Naive thymus-derived CD4-positive, alpha-beta T cell (primary cell): ENCODE results near the gene PRKRIP1. TPM values are rescaled to one million over a fixed set of nuclear protein-coding genes. Genes with fewer than 3 reads are reported as not detected.
"Not testable (repeated sequence)": the region's sequence is repeated elsewhere in the genome, so short reads cannot be mapped to it uniquely, and the experiment has no call there.

Experiments
- ATAC-seq: fragments of 150-1000 bp; cut with Tn5 transposase; 2 replicates; pipeline ENCODE4 v1.10.0; 2021; ENCODE audit warnings: mild to moderate bottlenecking, moderate library complexity
- CTCF ChIA-PET: fragments of 350-600 bp; sonication (Branson Sonifier 250); formaldehyde crosslinking; loops from one replicate; lab custom pipeline; 2021; ENCODE audit warnings: antibody characterized with exemption; lab: Charles Lee
- POLR2A ChIA-PET: fragments of 350-600 bp; sonication (Branson Sonifier 250); formaldehyde crosslinking; loops from one replicate; lab custom pipeline; 2021; ENCODE audit warnings: antibody characterized with exemption, inconsistent platforms; lab: Charles Lee
- DNase-seq, 9 donors: peaks; one replicate each; pipeline versions ENCODE4 v3.0.0 to v3.0.0-alpha.2; 2020 to 2022; ENCODE audit warnings: mixed read lengths in 1 of 9
- H3K27ac ChIP-seq: one replicate; pipeline ENCODE4 v1.7.0; 2013; ENCODE audit warnings: mild to moderate bottlenecking, low read depth, low read length, moderate library complexity
- H3K27me3 ChIP-seq, 2 donors: one replicate each; pipeline ENCODE4 v1.7.0; 2013; ENCODE audit warnings: low read length in 2 of 2, mild to moderate bottlenecking in 2 of 2, moderate library complexity in 2 of 2; ENCODE audit not compliant: control insufficient read depth in 2 of 2, insufficient read depth in 2 of 2
- H3K36me3 ChIP-seq, 3 experiments: 1 replicate in 2 of 3; 2 replicates in 1 of 3; pipeline ENCODE4 v1.7.0; 2013; ENCODE audit warnings: low read length in 3 of 3, mild to moderate bottlenecking in 3 of 3, moderate library complexity in 1 of 3; ENCODE audit not compliant: insufficient read depth in 3 of 3, control insufficient read depth in 2 of 3
- H3K4me1 ChIP-seq, 2 donors: one replicate each; pipeline ENCODE4 v1.7.0; 2013; ENCODE audit warnings: low read length in 2 of 2, mild to moderate bottlenecking in 2 of 2, moderate library complexity in 1 of 2; ENCODE audit not compliant: control insufficient read depth in 2 of 2, insufficient read depth in 2 of 2
- H3K4me3 ChIP-seq: 2 replicates; pipeline ENCODE4 v1.7.0; 2013; ENCODE audit warnings: mild to moderate bottlenecking, low read length
- H3K9me3 ChIP-seq, 3 experiments: 1 replicate in 2 of 3; 2 replicates in 1 of 3; pipeline ENCODE4 v1.7.0; 2013; ENCODE audit warnings: low read length in 3 of 3; ENCODE audit not compliant: control insufficient read depth in 2 of 3
- H3K27ac Mint-ChIP-seq, 9 donors: one replicate each; pipeline ENCODE4 v1.8.0; 2020 to 2022; ENCODE audit warnings: mixed read lengths in 9 of 9, mild to moderate bottlenecking in 8 of 9, moderate library complexity in 5 of 9, inconsistent platforms in 2 of 9
- H3K27me3 Mint-ChIP-seq, 5 donors: one replicate each; pipeline ENCODE4 v1.8.0; 2021 to 2022; ENCODE audit warnings: mixed read lengths in 5 of 5, mild to moderate bottlenecking in 1 of 5
- H3K36me3 Mint-ChIP-seq, 5 donors: one replicate each; pipeline ENCODE4 v1.8.0; 2020 to 2022; ENCODE audit warnings: mixed read lengths in 5 of 5, mild to moderate bottlenecking in 3 of 5, inconsistent platforms in 1 of 5
- H3K4me1 Mint-ChIP-seq, 7 donors: one replicate each; pipeline ENCODE4 v1.8.0; 2020 to 2022; ENCODE audit warnings: mixed read lengths in 7 of 7, mild to moderate bottlenecking in 3 of 7, inconsistent platforms in 1 of 7
- H3K4me3 Mint-ChIP-seq, 10 donors: one replicate each; pipeline ENCODE4 v1.8.0; 2020 to 2022; ENCODE audit warnings: mild to moderate bottlenecking in 10 of 10, mixed read lengths in 10 of 10, moderate library complexity in 6 of 10, inconsistent platforms in 2 of 10
- H3K9me3 Mint-ChIP-seq, 11 donors: one replicate each; pipeline ENCODE4 v1.8.0; 2020 to 2022; ENCODE audit warnings: mixed read lengths in 11 of 11, mild to moderate bottlenecking in 4 of 11, inconsistent platforms in 1 of 11, moderate library complexity in 1 of 11
- intact Hi-C, 2 donors: fragments of 100-400 bp; cut with micrococcal nuclease; formaldehyde crosslinking; loops; one replicate each; pipeline ENCODE4 v1.15.1; 2023
- polyA plus RNA-seq, 2 donors: library from polyadenylated mRNA; unstranded; fragments of 300-500 nt; fragmentation: Illumina TruSeq; gene quantifications; one replicate each; pipeline ENCODE4 v1.2.3, GENCODE V29; 2021
- total RNA-seq, 6 experiments: library from RNA in 5 of 6; stranded (reverse) in 5 of 6; gene quantifications; 1 replicate in 5 of 6; 2 replicates in 1 of 6; pipeline ENCODE4 v1.2.3 and lab custom pipeline; 2021 to 2026

The PRKRIP1 gene
- total and polyA plus RNA-seq, 7 experiments from 2014 or later, result 15.7 to 58.4 (median 39.6) TPM

DNA sequence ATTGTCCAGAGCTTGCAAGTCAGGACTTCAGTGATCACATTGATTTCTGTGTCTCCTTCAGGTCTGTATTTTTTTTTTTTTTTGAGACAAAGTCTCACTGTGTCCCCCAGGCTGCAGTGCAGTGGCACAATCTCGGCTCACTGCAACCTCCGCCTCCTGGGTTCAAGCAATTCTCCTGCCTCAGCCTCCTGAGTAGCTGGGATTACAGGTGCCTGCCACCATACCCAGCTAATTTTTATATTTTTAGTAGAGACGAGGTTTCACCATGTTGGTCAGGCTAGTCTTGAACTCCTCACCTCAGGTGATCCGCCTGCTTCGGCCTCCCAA lies 8.7 kb downstream of the PRKRIP1 start:
- not testable (repeated sequence) for H3K9me3 ChIP-seq, H3K4me1 ChIP-seq, H3K4me3 ChIP-seq, H3K27ac ChIP-seq, DNase-seq, ATAC-seq, H3K9me3 Mint-ChIP-seq, H3K4me3 Mint-ChIP-seq, H3K27me3 ChIP-seq, H3K27me3 Mint-ChIP-seq
- intact Hi-C loops, result loop anchor here (1.0 kb wide), 6 partner anchors 7 to 60 kb away; partner anchors contain the start of genes ORAI2 (in 1 of the 2) and PRKRIP1 (in 1 of the 2)
- H3K36me3 ChIP-seq, result peaks cover 0 to 90% (median 19%) of the 10 kb centered on the region in 3 experiments
- peak overlapping the region in 4 of 9 donors; percentile 8 to 38 (median 17) for H3K27ac Mint-ChIP-seq
- peaks cover 11 to 53% (median 29%) of the 10 kb centered on the region in 5 donors for H3K36me3 Mint-ChIP-seq
- ChIA-PET CTCF (interaction anchor here (0.7 to 4.4 kb wide), 11 partner anchors 9 to 66 kb away, joined by 3 to 28 read pairs (median 4); no protein-coding TSS in a partner anchor), POLR2A (interaction anchor here (0.6 to 25.3 kb wide), 8 partner anchors 8 to 1961 kb away, joined by 3 to 510 read pairs (median 5); partner anchors contain the start of genes ORAI2 and PRKRIP1)
- H3K4me1 Mint-ChIP-seq, result peaks cover 0 to 14% (median 8%) of the 10 kb centered on the region in 7 donors

- no peak overlapping the region for H3K27ac ChIP-seq
- H3K4me1 Mint-ChIP-seq, result peaks cover 0 to 13% (median 11%) of the 10 kb centered on the region in 7 donors
- peaks cover 0 to 4% of the 10 kb centered on the region in 2 donors for H3K4me1 ChIP-seq
- H3K4me3 Mint-ChIP-seq, result no peak overlapping the region
- ChIA-PET POLR2A (interaction anchor here (1.2 to 25.3 kb wide), 2 partner anchors 25 to 42 kb away, joined by 4 to 510 read pairs; partner anchors contain the start of gene ORAI2), CTCF (interaction anchor here (1.2 to 4.4 kb wide), 4 partner anchors 8 to 58 kb away, joined by 3 to 28 read pairs (median 4); no protein-coding TSS in a partner anchor)
- H3K27me3 Mint-ChIP-seq, result no peaks in the 10 kb centered on the region
- H3K36me3 ChIP-seq, result peaks cover 0 to 83% (median 19%) of the 10 kb centered on the region in 3 experiments
- H3K4me3 ChIP-seq, result no peak overlapping the region
- intact Hi-C loops, result no loop called here
- ATAC-seq (no peak), DNase-seq (no peak)
- H3K9me3 ChIP-seq, result no peaks in the 10 kb centered on the region
- H3K36me3 Mint-ChIP-seq, result peaks cover 16 to 64% (median 36%) of the 10 kb centered on the region in 5 donors
- peak overlapping the region in 3 of 9 donors; percentile 25 to 55 (median 53) for H3K27ac Mint-ChIP-seq
- no peaks in the 10 kb centered on the region for H3K27me3 ChIP-seq
- H3K9me3 Mint-ChIP-seq, result peaks cover 0 to 3% (median 0%) of the 10 kb centered on the region in 11 donors
These were observed 11.7 kb downstream of the PRKRIP1 start for GRCh38 chr7:102407910-102408309.

DNA sequence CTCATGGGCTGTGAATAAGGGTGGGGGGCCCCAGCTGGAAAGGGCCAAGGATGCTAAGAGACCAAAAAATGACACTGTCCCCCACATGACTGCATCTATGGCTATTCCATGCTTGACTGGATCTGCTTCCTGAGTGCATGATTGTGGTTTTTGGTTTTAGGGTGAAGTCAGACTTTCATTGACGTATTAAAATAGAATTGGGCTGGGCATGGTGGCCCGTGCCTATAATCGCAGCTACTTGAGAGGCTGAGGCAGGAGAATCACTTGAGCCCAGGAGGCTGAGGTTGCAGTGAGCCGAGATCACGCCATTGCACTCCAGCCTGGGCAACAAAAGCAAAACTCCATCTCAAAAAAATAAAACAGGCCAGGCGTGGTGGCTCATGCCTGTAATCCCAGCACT lies 12.4 kb downstream of the PRKRIP1 start:
- Mint-ChIP-seq H3K36me3 (peaks cover 16 to 61% (median 36%) of the 10 kb centered on the region in 5 donors), H3K4me1 (peaks cover 0 to 19% (median 13%) of the 10 kb centered on the region in 7 donors), H3K27ac (peak overlapping the region in 4 of 9 donors; percentile 4 to 55 (median 39))
- peaks cover 0 to 77% (median 19%) of the 10 kb centered on the region in 3 experiments for H3K36me3 ChIP-seq
- DNase-seq, H3K27ac ChIP-seq, H3K9me3 Mint-ChIP-seq, H3K4me3 ChIP-seq, H3K27me3 ChIP-seq, H3K4me3 Mint-ChIP-seq, H3K9me3 ChIP-seq, intact Hi-C loops, H3K27me3 Mint-ChIP-seq, ATAC-seq, H3K4me1 ChIP-seq: not testable (repeated sequence)
- ChIA-PET POLR2A (interaction anchor here (1.0 to 25.3 kb wide), 4 partner anchors 12 to 58 kb away, joined by 3 to 510 read pairs (median 4); partner anchors contain the start of gene ORAI2), CTCF (interaction anchor here (1.2 to 3.4 kb wide), 2 partner anchors 17 to 42 kb away, joined by 3 to 26 read pairs; no protein-coding TSS in a partner anchor)

DNA sequence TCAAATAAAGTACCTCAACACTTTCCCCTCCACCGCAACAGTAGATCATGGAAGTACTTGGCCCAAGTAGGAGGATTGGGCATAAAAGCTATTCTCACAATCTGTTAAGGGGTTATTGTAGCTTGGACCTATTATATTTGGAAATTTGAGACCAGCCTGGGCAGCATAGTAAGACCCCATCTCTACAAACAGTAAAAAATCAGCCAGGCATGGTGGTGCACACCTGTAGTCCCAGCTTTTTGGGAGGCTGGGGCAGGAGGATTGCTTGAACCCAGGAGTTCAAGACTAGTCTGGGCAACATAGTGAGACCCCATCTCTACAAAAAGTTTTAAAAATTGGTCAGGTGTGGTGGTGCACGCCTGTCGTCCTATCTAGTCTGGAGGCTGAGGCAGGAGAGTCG lies 13.2 kb downstream of the PRKRIP1 start:
- DNase-seq (no peak), ATAC-seq (no peak)
- Mint-ChIP-seq H3K27me3 (no peaks in the 10 kb centered on the region), H3K4me1 (peaks cover 0 to 22% (median 17%) of the 10 kb centered on the region in 7 donors), H3K4me3 (no peak overlapping the region), H3K9me3 (peaks cover 0 to 3% (median 0%) of the 10 kb centered on the region in 11 donors), H3K36me3 (peaks cover 16 to 60% (median 40%) of the 10 kb centered on the region in 5 donors), H3K27ac (peak overlapping the region in 1 of 9 donors; percentile 48)
- Histone ChIP-seq H3K4me3 (no peak overlapping the region), H3K27me3 (no peaks in the 10 kb centered on the region), H3K27ac (no peak overlapping the region), H3K36me3 (peaks cover 0 to 69% (median 19%) of the 10 kb centered on the region in 3 experiments), H3K9me3 (no peaks in the 10 kb centered on the region), H3K4me1 (peaks cover 0 to 5% of the 10 kb centered on the region in 2 donors)
- intact Hi-C loops, result no loop called here
- ChIA-PET CTCF (interaction anchor here (3.4 kb wide), 1 partner anchor 41 kb away, joined by 26 read pairs; no protein-coding TSS in a partner anchor), POLR2A (interaction anchor here (1.0 to 25.3 kb wide), 4 partner anchors 13 to 58 kb away, joined by 3 to 510 read pairs (median 4); partner anchors contain the start of gene ORAI2)

DNA sequence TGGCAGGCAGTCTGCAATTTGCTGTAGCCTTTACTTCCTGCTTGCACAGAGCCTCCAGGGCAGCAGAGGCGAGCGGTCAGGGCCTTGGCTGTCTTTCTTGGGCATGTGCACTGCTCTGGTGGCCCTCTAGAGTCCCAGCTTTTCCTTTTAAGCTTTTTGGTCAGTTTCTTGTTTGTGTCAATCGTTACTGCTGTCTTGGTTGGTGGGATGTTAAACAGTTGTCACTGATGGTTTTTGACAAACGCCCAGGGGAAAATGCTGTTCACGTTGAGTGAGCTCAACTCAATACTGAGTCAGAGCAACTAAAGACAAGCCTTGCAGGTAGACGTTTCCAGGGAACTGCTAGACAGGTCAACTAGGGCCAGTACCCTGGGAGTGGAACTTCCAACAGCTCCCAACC lies 14.0 kb downstream of the PRKRIP1 start:
- H3K4me3 Mint-ChIP-seq, result no peak overlapping the region

DNA sequence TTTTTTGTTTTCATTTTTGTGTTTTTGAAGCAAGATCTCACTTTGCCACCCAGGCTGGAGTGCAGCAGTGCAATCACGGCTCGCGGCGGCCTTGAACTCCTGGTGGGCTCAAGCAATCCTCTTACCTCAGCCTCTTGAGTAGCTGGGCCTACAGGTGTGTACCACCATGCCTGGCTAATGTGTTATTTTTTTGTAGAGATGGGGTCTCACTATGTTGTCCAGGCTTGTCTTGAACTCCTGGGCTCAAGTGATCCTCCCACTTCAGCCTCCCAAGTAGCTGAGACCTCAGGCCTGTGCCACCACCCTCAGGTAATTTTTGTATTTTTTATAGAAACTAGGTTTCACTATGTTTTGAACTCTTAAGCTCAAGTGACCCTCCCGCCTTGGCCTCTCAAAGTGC lies 14.8 kb downstream of the PRKRIP1 start:
- ChIA-PET POLR2A (interaction anchor here (0.9 to 25.3 kb wide), 3 partner anchors 14 to 55 kb away, joined by 3 to 510 read pairs (median 4); partner anchors contain the start of gene ORAI2), CTCF (interaction anchor here (1.1 to 3.4 kb wide), 4 partner anchors 15 to 53 kb away, joined by 3 to 26 read pairs (median 3); partner anchors contain the start of gene ALKBH4)
- Mint-ChIP-seq H3K27ac (peak overlapping the region in 4 of 9 donors; percentile 12 to 67 (median 36)), H3K4me1 (peaks cover 9 to 32% (median 28%) of the 10 kb centered on the region in 7 donors), H3K36me3 (peaks cover 16 to 61% (median 37%) of the 10 kb centered on the region in 5 donors), H3K9me3 (peaks cover 0 to 3% (median 0%) of the 10 kb centered on the region in 11 donors), H3K4me3 (no peak overlapping the region), H3K27me3 (no peaks in the 10 kb centered on the region)
- Histone ChIP-seq H3K36me3 (peaks cover 0 to 57% (median 14%) of the 10 kb centered on the region in 3 experiments), H3K4me3 (no peak overlapping the region), H3K9me3 (no peaks in the 10 kb centered on the region), H3K27me3 (no peaks in the 10 kb centered on the region), H3K27ac (no peak overlapping the region), H3K4me1 (peaks cover 13 to 16% of the 10 kb centered on the region in 2 donors)
- ATAC-seq (no peak), DNase-seq (no peak)
- intact Hi-C loops, result no loop called here

More for the DNA sequence above, 14.0 kb downstream of the PRKRIP1 start:
- DNase-seq (no peak), ATAC-seq (no peak)
- Mint-ChIP-seq H3K36me3 (peaks cover 16 to 63% (median 41%) of the 10 kb centered on the region in 5 donors), H3K9me3 (peaks cover 0 to 3% (median 0%) of the 10 kb centered on the region in 11 donors), H3K27me3 (no peaks in the 10 kb centered on the region), H3K27ac (peak overlapping the region in 5 of 9 donors; percentile 36 to 71 (median 50)), H3K4me1 (peaks cover under 1 to 24% (median 20%) of the 10 kb centered on the region in 7 donors)
- H3K9me3 ChIP-seq, result no peaks in the 10 kb centered on the region
- ChIA-PET POLR2A (interaction anchor here (0.8 to 25.3 kb wide), 3 partner anchors 13 to 40 kb away, joined by 3 to 510 read pairs (median 4); partner anchors contain the start of gene ORAI2), CTCF (interaction anchor here (0.6 to 3.4 kb wide), 7 partner anchors 12 to 56 kb away, joined by 3 to 26 read pairs (median 3); partner anchors contain the start of gene ALKBH4)
- no peak overlapping the region for H3K4me3 ChIP-seq
- peaks cover 0 to 64% (median 19%) of the 10 kb centered on the region in 3 experiments for H3K36me3 ChIP-seq
- peaks cover 5 to 8% of the 10 kb centered on the region in 2 donors for H3K4me1 ChIP-seq
- H3K27ac ChIP-seq, result no peak overlapping the region
- H3K27me3 ChIP-seq, result no peaks in the 10 kb centered on the region
- intact Hi-C loops, result no loop called here
